Ecto neural progenitor cell (in vitro differentiated cells): Measurements from ENCODE around the gene RHO.
"Not testable (repeated sequence)": the region's sequence is repeated elsewhere in the genome, so short reads cannot be mapped to it uniquely, and the experiment has no call there.

Source experiments
- DNase-seq: peaks from one replicate; pipeline ENCODE4 v3.0.0-alpha.2; 2018; ENCODE audit warnings: low spot score

The RHO gene

DNA sequence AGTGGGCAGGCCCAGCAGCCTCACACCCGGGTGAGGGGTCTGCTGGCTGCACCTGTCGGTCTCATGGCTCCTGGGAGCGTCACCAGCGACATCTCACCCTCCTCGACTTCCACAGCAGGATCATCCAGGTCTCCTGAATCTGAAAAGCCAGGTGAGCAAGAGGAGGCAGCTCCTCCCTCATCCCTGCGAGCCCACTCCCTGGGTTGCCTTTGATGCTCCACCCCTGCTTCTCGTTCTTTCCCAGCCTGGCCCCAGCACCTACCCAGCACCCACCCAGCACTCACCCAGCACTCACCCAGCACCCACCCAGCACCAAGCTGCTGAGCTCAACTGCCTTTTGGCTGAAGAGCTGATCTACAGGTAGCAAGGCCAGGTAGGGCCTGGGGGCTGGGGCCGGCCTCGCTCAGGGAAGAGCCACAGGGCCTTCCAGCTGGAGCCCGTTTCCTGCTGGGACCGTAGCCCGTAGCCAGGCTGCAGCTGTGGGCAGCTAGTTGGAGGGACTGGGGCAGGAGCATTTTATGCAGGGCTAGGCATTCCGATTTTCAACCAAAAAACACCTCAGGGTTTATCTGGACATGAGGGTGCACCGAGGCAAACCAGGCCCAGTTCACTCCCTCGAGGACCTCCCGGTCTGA, 14.8 kb downstream of the RHO start, which contains the start of gene H1-8:
TSS of gene H1-8 (plus strand) at position 20 of the 635 bp plus-strand sequence. CDS start at position 64, 44 bp downstream.
- no peak for DNase-seq

DNA sequence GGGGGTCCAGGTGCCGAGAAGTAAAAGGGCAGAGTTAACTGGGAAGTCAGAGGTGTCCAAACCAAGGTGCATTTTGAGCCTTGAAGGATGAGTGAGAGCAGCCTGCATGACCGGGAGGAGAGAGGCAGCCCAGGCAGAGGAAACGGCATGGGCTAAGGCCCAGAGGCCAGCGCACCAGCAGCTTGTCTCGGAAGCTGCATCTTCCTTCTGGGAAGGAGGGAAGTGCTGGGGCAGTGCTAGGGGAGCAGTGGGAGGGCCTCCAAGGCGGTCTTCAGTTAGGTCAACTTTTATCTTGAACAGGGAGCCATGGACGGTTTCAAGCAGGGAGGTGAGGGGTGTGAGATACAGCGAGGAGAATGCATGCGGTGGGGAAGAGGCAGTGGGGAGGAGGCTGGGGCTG, 15.6 kb downstream of the RHO start:
- no peak for DNase-seq

DNA sequence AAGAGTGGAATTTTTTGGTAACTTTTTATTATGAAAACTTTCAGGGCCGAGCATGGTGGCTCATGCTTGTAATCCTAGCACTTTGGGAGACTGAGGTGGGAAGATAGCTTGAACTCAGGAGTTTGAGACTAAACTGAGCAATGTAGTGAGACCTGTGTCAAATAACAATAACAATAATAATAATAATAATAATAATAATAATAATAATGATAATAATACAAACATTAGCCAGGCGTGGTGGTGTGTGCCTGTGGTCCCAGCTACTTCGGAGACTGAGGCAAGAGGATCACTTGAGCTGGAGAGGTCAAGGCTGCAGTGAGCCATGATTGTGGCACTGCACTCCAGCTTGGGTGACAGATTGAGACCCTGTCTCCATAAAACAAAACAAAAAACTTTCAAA, 17.5 kb downstream of the RHO start:
- not testable (repeated sequence) for DNase-seq

GRCh38 chr3:129547241-129547640, 18.8 kb downstream of the RHO start:
- no peak for DNase-seq

DNA sequence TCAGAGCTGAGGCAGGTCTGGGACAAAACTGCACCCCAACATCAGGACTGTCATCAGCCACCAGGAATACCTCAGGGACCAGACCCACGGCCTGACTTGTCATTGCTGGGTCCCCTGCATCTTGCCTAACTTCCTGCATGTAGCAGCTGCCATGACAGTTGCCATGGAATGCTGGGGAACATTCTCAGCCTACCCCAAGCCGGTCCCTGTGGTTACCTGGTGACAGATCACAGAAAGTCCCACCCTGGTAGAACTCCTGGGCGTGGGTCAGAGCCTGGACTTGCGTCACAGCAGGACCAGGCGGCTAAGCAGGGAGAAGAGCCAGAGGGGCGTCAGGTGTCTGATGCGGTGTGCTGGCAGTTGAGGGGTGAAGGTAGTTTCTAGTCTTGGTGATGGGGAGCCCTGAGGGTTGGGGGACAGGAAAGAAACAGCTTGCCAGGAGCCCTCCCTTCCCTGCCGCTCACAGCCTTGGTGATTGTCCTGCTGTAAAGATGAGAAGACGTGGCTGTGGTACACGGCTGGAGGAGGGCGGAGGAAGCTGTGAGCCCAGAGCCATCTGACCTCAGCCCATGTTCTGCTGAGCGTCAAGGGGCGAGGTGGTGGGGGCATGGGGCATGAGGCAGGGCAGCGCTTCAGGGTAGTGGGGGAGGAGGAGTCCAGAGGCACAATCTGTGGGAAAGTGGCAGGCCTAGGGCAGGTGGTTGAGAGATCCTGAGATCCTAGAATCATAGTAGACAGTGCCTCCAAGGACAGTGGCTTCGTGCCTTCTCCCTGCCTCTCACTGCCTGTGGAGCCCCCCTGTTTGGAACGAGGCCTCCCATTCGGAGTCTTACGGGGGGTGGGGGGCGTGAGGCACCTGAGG, 19.9 kb downstream of the RHO start:
- no peak for DNase-seq

DNA sequence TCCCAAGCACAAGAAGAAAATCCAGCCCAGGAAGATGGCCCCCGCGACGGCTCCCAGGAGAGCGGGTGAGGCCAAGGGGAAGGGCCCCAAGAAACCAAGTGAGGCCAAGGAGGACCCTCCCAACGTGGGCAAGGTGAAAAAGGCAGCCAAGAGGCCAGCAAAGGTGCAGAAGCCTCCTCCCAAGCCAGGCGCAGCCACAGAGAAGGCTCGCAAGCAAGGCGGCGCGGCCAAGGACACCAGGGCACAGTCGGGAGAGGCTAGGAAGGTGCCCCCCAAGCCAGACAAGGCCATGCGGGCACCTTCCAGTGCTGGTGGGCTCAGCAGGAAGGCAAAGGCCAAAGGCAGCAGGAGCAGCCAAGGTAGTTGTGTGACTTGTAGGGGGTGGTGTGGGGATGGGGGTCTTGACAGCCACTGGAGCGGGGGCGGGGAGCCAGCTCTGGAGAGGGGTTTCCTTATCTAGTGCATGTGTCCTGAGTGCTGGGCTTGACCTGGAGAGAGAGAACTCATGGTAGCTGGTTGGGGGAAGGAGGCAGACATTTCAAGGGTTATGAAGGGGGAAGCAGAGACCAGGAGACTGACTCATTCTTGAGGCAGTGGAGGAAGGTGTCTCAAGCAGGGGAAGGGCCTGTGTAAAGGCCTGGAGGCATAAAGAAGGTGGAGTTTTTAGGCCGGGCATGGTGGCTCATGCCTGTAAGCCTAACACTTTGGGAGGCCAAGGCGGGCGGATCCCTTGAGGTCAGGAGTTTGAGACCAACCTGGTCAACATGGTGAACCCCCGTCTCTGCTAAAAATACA, 20.8 kb downstream of the RHO start:
- DNase-seq = no peak

GRCh38 chr3:129549805-129550204, 21.4 kb downstream of the RHO start:
- DNase-seq = no peak

DNA sequence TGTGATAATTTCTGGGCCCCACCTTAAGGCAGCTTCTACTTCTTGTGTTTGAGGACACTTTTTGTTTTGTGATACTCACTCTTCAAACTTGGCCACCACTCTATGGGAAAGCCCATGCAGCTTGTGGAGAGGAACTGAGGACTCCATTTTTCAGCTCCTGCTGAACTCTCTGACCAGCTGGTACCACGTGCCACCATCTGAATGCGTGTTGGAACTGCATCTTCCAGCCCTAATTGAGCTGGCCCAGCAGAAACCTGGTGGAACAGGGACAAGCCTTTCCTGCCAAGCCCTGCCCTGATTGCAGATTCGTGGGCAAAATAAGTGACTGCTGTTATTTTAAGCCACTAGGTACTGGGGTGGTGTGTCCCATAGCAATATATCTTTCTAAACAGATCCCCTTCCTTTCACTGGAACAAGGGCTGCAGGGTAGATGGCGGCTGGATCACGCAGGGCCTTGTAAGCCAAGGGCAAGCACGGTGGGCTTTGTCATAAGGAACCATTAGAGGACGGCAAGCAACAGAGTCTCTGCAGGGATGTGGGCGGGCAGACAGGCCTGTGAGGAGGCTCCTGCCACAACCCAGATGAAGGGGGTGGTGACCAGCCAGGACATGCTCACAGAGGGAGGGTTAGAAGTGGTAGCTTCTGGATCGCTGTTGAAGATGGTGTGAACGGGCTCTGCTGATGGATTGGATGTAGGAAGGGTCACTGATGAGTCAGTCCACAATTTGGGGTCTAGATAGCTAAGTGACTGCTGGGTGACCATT, 24.0 kb downstream of the RHO start:
- no peak for DNase-seq

GRCh38 chr3:129553171-129553570, 24.7 kb downstream of the RHO start:
- no peak for DNase-seq

GRCh38 chr3:129553719-129554118, 25.3 kb downstream of the RHO start:
- DNase-seq = no peak

GRCh38 chr3:129554356-129555152, 26.1 kb downstream of the RHO start:
- DNase-seq = no peak

GRCh38 chr3:129555153-129555550, 26.7 kb downstream of the RHO start:
- no peak for DNase-seq

- no peak for DNase-seq
Measured at GRCh38 chr3:129555616-129556357, 27.3 kb downstream of the RHO start.

DNA sequence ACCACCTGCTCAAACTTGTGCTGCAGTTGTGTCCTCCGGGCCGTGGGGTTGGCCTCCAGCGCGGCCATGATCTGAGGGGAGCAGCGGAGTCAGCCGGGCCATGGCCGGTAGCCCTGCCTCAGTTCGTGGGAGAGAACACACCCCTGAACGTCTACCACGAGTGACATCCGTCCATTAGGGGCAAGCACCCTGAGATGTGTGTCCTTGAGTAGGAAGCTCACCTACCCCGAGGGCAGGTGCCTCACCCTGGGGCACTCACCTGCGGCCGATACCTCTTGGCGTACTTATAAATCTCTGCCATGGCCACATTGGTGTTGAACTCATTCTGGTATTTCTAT, 27.9 kb downstream of the RHO start:
- DNase-seq = no peak

- DNase-seq = no peak
Measured at GRCh38 chr3:129556890-129557547, 28.6 kb downstream of the RHO start.

GRCh38 chr3:129557548-129557894, 29.1 kb downstream of the RHO start:
- DNase-seq = no peak

DNA sequence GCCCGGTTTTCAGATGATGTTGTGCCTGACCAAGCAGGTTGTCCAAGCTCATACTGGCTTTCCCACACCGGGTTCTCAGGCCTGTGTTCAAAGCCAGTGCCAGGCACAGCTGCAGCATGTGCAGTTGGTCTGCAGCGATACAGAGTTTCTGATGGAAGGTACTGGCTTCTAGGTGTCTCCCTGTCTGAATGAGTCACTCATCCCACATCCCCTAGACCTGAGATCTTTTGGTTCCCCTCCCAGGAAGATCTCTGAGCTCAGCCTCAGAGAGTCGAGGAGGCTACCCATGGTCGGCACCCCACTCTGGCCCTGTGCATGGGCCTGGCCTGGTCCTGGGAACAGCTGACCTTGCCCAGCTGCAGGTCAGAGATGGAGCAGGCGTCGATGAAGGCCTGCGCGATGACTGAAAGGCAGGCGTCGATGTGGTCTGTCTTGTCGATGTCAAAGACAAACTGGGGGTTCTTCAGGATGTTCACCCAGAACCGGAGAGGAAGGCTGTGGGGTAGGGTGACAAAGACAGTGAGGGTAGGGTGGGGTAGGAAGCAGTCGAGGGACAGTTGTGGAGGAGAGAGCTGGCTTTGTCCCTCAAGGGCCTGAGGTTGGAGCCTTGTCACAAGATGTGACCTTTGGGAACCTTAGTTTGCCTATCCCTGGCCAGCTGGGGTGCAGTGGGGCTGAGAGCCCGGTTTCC, 29.8 kb downstream of the RHO start:
- DNase-seq = no peak

- DNase-seq = no peak
Measured at GRCh38 chr3:129558772-129559564, 30.5 kb downstream of the RHO start.
